Measurements from ENCODE around the gene MAP2K3.
"Not testable (repeated sequence)": the region's sequence is repeated elsewhere in the genome, so short reads cannot be mapped to it uniquely, and the experiment has no call there.

The MAP2K3 gene

GRCh38 chr17:21350495-21350894 lies 66.0 kb downstream of the MAP2K3 start:
- not testable (repeated sequence) for DNase-seq (ENCODE audit: low read depth in 1 of 2, low spot score in 1 of 2)

- no peak for DNase-seq (ENCODE audit: low read depth in 1 of 2, low spot score in 1 of 2)
Observed at GRCh38 chr17:21351366-21352065, 67.0 kb downstream of the MAP2K3 start.

- DNase-seq (ENCODE audit: low read depth in 1 of 2, low spot score in 1 of 2): no peak
Observed at GRCh38 chr17:21352221-21352980, 67.9 kb downstream of the MAP2K3 start.

- no peak for DNase-seq (ENCODE audit: low read depth in 1 of 2, low spot score in 1 of 2)
Observed at GRCh38 chr17:21352981-21353265, 68.4 kb downstream of the MAP2K3 start.

GRCh38 chr17:21353326-21354010 lies 69.0 kb downstream of the MAP2K3 start:
- DNase-seq (ENCODE audit: low read depth in 1 of 2, low spot score in 1 of 2): no peak

- DNase-seq (ENCODE audit: low read depth in 1 of 2, low spot score in 1 of 2): no peak
Observed at GRCh38 chr17:21354796-21355385, 70.4 kb downstream of the MAP2K3 start.

- DNase-seq (ENCODE audit: low read depth in 1 of 2, low spot score in 1 of 2): no peak
Observed at GRCh38 chr17:21355586-21355985, 71.1 kb downstream of the MAP2K3 start.

GRCh38 chr17:21356537-21357127 lies 72.1 kb downstream of the MAP2K3 start:
- no peak for DNase-seq (ENCODE audit: low read depth in 1 of 2, low spot score in 1 of 2)

GRCh38 chr17:21357281-21357680 lies 72.8 kb downstream of the MAP2K3 start:
- DNase-seq (ENCODE audit: low read depth in 1 of 2, low spot score in 1 of 2): no peak

- DNase-seq (ENCODE audit: low read depth in 1 of 2, low spot score in 1 of 2): no peak
Observed at GRCh38 chr17:21357696-21358656, 73.5 kb downstream of the MAP2K3 start.

GRCh38 chr17:21358682-21359482 lies 74.4 kb downstream of the MAP2K3 start:
- no peak for DNase-seq (ENCODE audit: low read depth in 1 of 2, low spot score in 1 of 2)

- no peak for DNase-seq (ENCODE audit: low read depth in 1 of 2, low spot score in 1 of 2)
Observed at GRCh38 chr17:21359483-21359840, 75.0 kb downstream of the MAP2K3 start.

GRCh38 chr17:21360048-21360447 lies 75.5 kb downstream of the MAP2K3 start:
- no peak for DNase-seq (ENCODE audit: low read depth in 1 of 2, low spot score in 1 of 2)

- no peak for DNase-seq (ENCODE audit: low read depth in 1 of 2, low spot score in 1 of 2)
Observed at GRCh38 chr17:21361020-21361809, 76.7 kb downstream of the MAP2K3 start.

GRCh38 chr17:21362331-21362931 lies 77.9 kb downstream of the MAP2K3 start:
- DNase-seq (ENCODE audit: low read depth in 1 of 2, low spot score in 1 of 2): no peak

GRCh38 chr17:21363776-21364642 lies 79.5 kb downstream of the MAP2K3 start:
- no peak for DNase-seq (ENCODE audit: low read depth in 1 of 2, low spot score in 1 of 2)

All from activated T-helper 1 cell treated with anti-CD3 and anti-CD28 coated beads, Interleukin-2, amount 50 U/mL, for 16 hours (primary cell).